K562 treated with DMSO at 1 percent for 48 hours (cell line): ENCODE results near the gene C1GALT1C1L. TPM values are rescaled to one million over a fixed set of nuclear protein-coding genes. Genes with fewer than 3 reads are reported as not detected.

Experiments used
- total RNA-seq: library from RNA; unstranded; fragments of 300-600 nt; gene quantifications from 2 replicates; pipeline ENCODE4 v1.2.3, GENCODE V29; 2022; ENCODE audit warnings: low replicate concordance; ENCODE audit errors: extremely low read depth

The C1GALT1C1L gene
- not detected in 2 replicates for total RNA-seq

GRCh38 chr2:43676322-43677050 is at the start of gene C1GALT1C1L:
Gene C1GALT1C1L (minus strand): TSS chr2:43676429. CDS start chr2:43676322, 107 bp downstream.

GRCh38 chr2:43637030-43637803 is 39.0 kb downstream of the C1GALT1C1L start, which contains the start of gene PLEKHH2:
Gene PLEKHH2 (plus strand): TSS chr2:43637260. CDS start chr2:43644674, 7,414 bp downstream.

Other genes with a start within 250 kb of the C1GALT1C1L start
- gene THADA, start 80.4 kb downstream of the C1GALT1C1L start, total RNA-seq, result not detected in 2 replicates
- not detected in 2 replicates for gene PLEKHH2, start 39.2 kb downstream of the C1GALT1C1L start, total RNA-seq
- gene DYNC2LI1, start 97.6 kb upstream of the C1GALT1C1L start, total RNA-seq, result not detected in 2 replicates
- gene ABCG5, start 162.4 kb upstream of the C1GALT1C1L start, total RNA-seq, result not detected in 2 replicates
- gene ABCG8, start 162.5 kb upstream of the C1GALT1C1L start, total RNA-seq, result not detected in 2 replicates